Measurements from ENCODE around the gene ENOX1. TPM values are rescaled to one million over a fixed set of nuclear protein-coding genes. Genes with fewer than 3 reads are reported as not detected.
A peak's percentile ranks its signal among the peaks of the same experiment; 100 is the strongest.
"Not testable (repeated sequence)": the region's sequence is repeated elsewhere in the genome, so short reads cannot be mapped to it uniquely, and the experiment has no call there.

The ENOX1 gene
- total RNA-seq (ENCODE audit: unreplicated experiment): 1.7 TPM
- long read RNA-seq, partial matches to known transcripts: 0 of 3 reads
- long read RNA-seq, other reads (novel, unspliced or antisense): 3 of 3 reads

DNA sequence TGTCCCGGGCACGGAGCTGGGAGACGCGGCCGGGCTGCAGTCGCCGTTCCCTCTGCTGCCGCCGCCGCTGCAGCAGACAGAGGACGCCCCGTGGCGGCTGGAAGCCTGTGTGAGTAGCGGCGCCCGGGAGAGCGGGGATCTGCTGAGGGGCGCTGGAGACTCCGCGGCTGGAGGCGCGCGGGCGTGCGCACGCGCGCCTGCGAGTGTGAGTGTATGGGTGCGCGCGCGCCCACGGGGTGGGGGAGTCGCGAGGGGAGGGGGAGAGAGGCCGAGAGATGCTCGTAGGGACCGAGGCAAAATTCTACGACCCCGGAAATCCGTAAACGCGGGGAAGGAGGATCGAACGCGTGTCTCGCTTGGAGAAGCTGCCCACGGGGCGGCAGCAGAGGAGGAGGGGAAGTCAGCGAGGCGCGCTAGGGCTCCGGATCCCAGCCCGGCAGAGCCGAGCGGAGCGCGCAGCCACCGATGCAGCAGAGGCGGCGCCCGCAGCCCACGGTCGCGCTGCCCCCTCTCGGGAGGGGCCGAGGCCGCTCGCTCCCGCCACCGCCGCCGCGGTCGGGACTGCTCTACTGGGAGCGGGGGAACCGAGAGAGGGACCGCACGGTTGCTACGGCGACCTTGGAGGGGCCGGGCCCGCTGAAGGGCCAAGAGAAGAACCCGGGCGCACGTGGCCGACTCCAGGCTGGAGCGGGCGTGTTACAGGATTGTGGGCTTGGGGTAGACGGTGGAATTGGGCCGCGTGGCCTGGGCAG is at the start of gene ENOX1:
TSS of gene ENOX1 (minus strand) at position 207 of the 752 bp plus-strand sequence.
- peak within 1 kb of the TSS; percentile 91 for H3K4me3 Mint-ChIP-seq (ENCODE audit: unreplicated experiment)
- H3K27ac Mint-ChIP-seq (ENCODE audit: unreplicated experiment): no peak within 1 kb of the TSS
- H3K9me3 Mint-ChIP-seq (ENCODE audit: unreplicated experiment): no peaks in the 10 kb centered on the region

DNA sequence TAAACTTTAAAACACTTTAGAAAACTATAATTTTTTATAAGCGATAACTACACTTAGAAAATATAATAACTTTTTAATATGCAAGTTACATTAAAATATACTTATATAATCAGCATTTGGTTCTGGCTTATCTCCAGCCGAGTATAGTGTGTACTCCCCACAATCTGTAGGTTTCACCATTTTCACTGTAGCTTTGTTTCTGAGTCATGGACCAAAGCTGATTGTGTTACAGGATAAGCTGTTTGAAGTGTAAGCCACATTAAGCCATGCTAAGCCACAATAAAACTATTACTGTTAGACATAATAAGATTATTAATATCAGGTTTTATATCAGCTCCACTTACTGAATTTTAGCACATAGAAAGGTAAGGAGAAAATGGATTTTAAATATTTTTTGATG is 48.9 kb upstream of the ENOX1 start:
- Mint-ChIP-seq H3K36me3 (ENCODE audit: low read depth, unreplicated experiment) (no peaks in the 10 kb centered on the region), H3K27ac (ENCODE audit: unreplicated experiment) (no peak overlapping the region), H3K4me3 (ENCODE audit: unreplicated experiment) (no peak overlapping the region), H3K9me3 (ENCODE audit: unreplicated experiment) (no peaks in the 10 kb centered on the region), H3K4me1 (ENCODE audit: unreplicated experiment) (no peaks in the 10 kb centered on the region), H3K27me3 (ENCODE audit: unreplicated experiment) (no peaks in the 10 kb centered on the region)
- TF ChIP-seq, protein P1, sequence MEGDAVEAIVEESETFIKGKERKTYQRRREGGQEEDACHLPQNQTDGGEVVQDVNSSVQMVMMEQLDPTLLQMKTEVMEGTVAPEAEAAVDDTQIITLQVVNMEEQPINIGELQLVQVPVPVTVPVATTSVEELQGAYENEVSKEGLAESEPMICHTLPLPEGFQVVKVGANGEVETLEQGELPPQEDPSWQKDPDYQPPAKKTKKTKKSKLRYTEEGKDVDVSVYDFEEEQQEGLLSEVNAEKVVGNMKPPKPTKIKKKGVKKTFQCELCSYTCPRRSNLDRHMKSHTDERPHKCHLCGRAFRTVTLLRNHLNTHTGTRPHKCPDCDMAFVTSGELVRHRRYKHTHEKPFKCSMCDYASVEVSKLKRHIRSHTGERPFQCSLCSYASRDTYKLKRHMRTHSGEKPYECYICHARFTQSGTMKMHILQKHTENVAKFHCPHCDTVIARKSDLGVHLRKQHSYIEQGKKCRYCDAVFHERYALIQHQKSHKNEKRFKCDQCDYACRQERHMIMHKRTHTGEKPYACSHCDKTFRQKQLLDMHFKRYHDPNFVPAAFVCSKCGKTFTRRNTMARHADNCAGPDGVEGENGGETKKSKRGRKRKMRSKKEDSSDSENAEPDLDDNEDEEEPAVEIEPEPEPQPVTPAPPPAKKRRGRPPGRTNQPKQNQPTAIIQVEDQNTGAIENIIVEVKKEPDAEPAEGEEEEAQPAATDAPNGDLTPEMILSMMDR (IDR thresholded peaks at IDR 0.05; ENCODE audit: unreplicated experiment): no peak
- no peak for DNase-seq (ENCODE audit: low spot score)

More for the DNA sequence above, at the start of gene ENOX1:
- Mint-ChIP-seq H3K36me3 (ENCODE audit: low read depth, unreplicated experiment) (no peaks in the 10 kb centered on the region), H3K27me3 (ENCODE audit: unreplicated experiment) (peaks cover 11% of the 10 kb centered on the region), H3K4me1 (ENCODE audit: unreplicated experiment) (peaks cover 12% of the 10 kb centered on the region)
- TF ChIP-seq, protein P1 (IDR thresholded peaks at IDR 0.05; ENCODE audit: unreplicated experiment): peak; percentile 16
- DNase-seq (ENCODE audit: low spot score): peak; percentile 61

DNA sequence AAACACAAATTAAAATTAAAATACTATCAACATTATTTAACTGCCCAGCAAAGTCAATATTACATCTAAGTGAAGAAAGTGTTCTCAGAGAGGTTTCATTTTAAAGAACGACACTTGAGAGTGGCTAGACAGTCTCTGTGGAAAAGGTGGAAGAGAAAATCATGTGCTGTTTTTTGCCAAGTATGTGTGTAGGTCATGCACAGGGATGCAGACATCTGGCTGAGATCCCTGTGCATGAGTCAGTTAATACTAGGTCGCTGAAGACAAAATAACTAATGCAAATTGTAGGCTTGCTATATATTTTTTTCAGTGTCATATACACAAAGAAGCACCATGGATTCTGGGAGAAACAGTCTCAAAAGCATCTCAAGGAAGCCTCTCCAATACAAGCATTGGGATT is 44.3 kb upstream of the ENOX1 start:
- Mint-ChIP-seq H3K27me3 (ENCODE audit: unreplicated experiment) (no peaks in the 10 kb centered on the region), H3K4me1 (ENCODE audit: unreplicated experiment) (no peaks in the 10 kb centered on the region), H3K9me3 (ENCODE audit: unreplicated experiment) (no peaks in the 10 kb centered on the region), H3K4me3 (ENCODE audit: unreplicated experiment) (no peak overlapping the region), H3K27ac (ENCODE audit: unreplicated experiment) (no peak overlapping the region), H3K36me3 (ENCODE audit: low read depth, unreplicated experiment) (no peaks in the 10 kb centered on the region)
- TF ChIP-seq, protein P1 (IDR thresholded peaks at IDR 0.05; ENCODE audit: unreplicated experiment): no peak
- no peak for DNase-seq (ENCODE audit: low spot score)

DNA sequence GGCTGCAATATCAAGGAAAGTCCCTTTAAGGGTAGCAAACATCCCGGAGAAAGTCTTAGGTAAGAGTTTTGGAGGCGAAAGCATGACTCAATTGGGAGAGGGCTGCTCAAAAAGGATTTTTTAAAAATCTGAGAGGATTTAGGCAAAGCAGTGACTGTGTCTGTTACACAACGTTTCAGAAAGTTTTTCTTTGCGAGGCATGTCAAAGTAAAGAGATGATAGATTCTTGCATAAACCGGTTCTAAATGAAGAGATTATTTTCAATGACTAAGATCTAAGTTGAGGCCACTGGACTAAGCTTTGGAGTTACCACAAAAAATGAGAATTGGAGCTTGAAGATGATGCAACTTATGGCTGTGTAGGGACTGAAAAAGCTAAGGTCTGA is 43.7 kb upstream of the ENOX1 start:
- no peaks in the 10 kb centered on the region for H3K9me3 Mint-ChIP-seq (ENCODE audit: unreplicated experiment)
- H3K36me3 Mint-ChIP-seq (ENCODE audit: low read depth, unreplicated experiment): no peaks in the 10 kb centered on the region
- no peak overlapping the region for H3K4me3 Mint-ChIP-seq (ENCODE audit: unreplicated experiment)
- H3K27ac Mint-ChIP-seq (ENCODE audit: unreplicated experiment): no peak overlapping the region
- no peaks in the 10 kb centered on the region for H3K27me3 Mint-ChIP-seq (ENCODE audit: unreplicated experiment)
- no peak for DNase-seq (ENCODE audit: low spot score)
- TF ChIP-seq, protein P1 (IDR thresholded peaks at IDR 0.05; ENCODE audit: unreplicated experiment): no peak
- no peaks in the 10 kb centered on the region for H3K4me1 Mint-ChIP-seq (ENCODE audit: unreplicated experiment)

DNA sequence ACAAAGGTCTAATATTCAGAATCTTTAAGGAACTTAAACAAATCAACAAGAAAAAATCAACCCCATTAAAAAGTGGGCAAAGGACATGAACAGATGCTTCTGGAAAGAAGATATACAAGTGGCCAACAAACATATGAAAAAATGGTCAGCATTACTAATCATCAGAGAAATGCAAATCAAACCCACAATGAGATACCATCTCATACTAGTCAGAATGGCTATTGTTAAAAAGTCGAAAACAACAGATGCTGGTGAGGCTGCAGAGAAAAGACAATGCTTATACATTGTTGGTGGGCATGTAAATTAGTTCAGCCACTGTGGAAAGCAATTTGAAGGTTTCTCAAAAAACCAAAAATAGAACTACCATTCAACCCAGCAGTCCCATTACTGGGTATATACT is 37.9 kb upstream of the ENOX1 start:
- H3K9me3 Mint-ChIP-seq (ENCODE audit: unreplicated experiment); H3K27me3 Mint-ChIP-seq (ENCODE audit: unreplicated experiment); H3K4me1 Mint-ChIP-seq (ENCODE audit: unreplicated experiment); H3K4me3 Mint-ChIP-seq (ENCODE audit: unreplicated experiment); H3K36me3 Mint-ChIP-seq (ENCODE audit: low read depth, unreplicated experiment); H3K27ac Mint-ChIP-seq (ENCODE audit: unreplicated experiment); DNase-seq (ENCODE audit: low spot score): not testable (repeated sequence)
